Activated CD4-positive, alpha-beta memory T cell treated with anti-CD3 and anti-CD28 coated beads for 36 hours (primary cell): ENCODE data around the gene B3GNT2. TPM values are rescaled to one million over a fixed set of nuclear protein-coding genes. Genes with fewer than 3 reads are reported as not detected.
A peak's percentile ranks its signal among the peaks of the same experiment; 100 is the strongest.
"Not testable (repeated sequence)": the region's sequence is repeated elsewhere in the genome, so short reads cannot be mapped to it uniquely, and the experiment has no call there.

Experiments
- CTCF ChIA-PET: fragments of 350-600 bp; sonication (Branson Sonifier 250); formaldehyde crosslinking; loops from one replicate; lab custom pipeline; 2021; ENCODE audit warnings: antibody characterized with exemption, inconsistent platforms; lab: Charles Lee
- POLR2A ChIA-PET: fragments of 350-600 bp; sonication (Branson Sonifier 250); formaldehyde crosslinking; loops from one replicate; lab custom pipeline; 2021; ENCODE audit warnings: antibody characterized with exemption; lab: Charles Lee
- DNase-seq: peaks from one replicate; pipeline ENCODE4 v3.0.0-alpha.2; 2020
- H3K27ac Mint-ChIP-seq: one replicate; pipeline ENCODE4 v1.8.0; 2021; ENCODE audit warnings: mixed read lengths
- H3K27me3 Mint-ChIP-seq: one replicate; pipeline ENCODE4 v1.8.0; 2021; ENCODE audit warnings: mixed read lengths
- H3K36me3 Mint-ChIP-seq: one replicate; pipeline ENCODE4 v1.8.0; 2021; ENCODE audit warnings: mixed read lengths
- H3K4me1 Mint-ChIP-seq: one replicate; pipeline ENCODE4 v1.8.0; 2021; ENCODE audit warnings: low read depth, mixed read lengths
- H3K4me3 Mint-ChIP-seq: one replicate; pipeline ENCODE4 v1.8.0; 2021; ENCODE audit warnings: mild to moderate bottlenecking, mixed read lengths
- H3K9me3 Mint-ChIP-seq: one replicate; pipeline ENCODE4 v1.8.0; 2021; ENCODE audit warnings: mixed read lengths
- intact Hi-C: fragments of 100-400 bp; cut with micrococcal nuclease; formaldehyde crosslinking; loops from one replicate; pipeline ENCODE4 v1.15.1; 2023
- total RNA-seq, 2 experiments: library from RNA; stranded (reverse); gene quantifications; one replicate each; pipeline ENCODE4 v1.2.3, GENCODE V29; 2021

The B3GNT2 gene
- total RNA-seq, 2 experiments from 2014 or later: 26.6 to 26.9 TPM

DNA sequence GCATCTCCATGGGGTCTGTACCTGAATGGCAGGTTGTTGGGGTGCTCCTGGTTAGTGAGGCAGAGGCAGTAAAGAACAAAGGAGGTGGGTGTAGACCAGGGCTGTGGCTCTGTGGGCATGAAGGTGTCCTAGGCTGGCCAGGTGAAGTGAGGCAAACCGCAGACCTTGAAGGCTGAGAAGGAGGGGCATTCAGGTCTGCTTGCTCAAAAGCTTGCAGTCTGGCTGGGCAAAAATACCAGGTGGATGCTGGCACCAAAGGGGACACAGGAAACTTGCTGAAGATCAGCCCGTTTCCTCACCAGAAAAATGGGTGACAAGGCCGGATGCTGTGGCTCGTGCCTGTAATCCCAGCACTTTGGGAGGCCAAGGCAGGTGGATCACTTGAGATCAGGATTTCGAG lies 6.7 kb upstream of the B3GNT2 start:
- no peaks in the 10 kb centered on the region for H3K27me3 Mint-ChIP-seq
- CTCF ChIA-PET: no interaction called here

DNA sequence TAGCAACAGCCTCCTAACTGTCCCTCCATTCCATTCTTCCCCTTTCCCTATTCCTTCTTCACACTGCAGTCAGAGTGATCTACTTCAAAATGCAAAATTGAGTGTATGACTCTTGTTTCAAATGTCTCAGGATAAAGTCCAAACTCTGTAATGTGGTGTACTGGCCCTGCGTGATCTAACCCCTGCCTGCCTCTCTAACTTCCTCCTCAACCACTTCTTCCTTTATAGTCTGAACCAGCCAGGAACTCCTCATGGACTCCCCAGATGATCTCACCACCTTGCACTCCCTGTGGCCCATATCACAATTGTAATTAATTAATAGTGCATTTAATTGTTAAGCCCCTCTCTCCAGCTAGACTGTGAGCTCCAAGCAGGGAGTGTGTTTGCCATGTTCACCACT lies 3.1 kb upstream of the B3GNT2 start:
- H3K27ac Mint-ChIP-seq: no peak overlapping the region
- H3K9me3 Mint-ChIP-seq: no peaks in the 10 kb centered on the region
- intact Hi-C loops: loop anchor here (10.0 kb wide), 1 partner anchor 1178 kb away; the partner anchor contains the start of genes PEX13 and PUS10
- no peak for DNase-seq
- H3K4me1 Mint-ChIP-seq: no peaks in the 10 kb centered on the region
- no peaks in the 10 kb centered on the region for H3K27me3 Mint-ChIP-seq
- no peak overlapping the region for H3K4me3 Mint-ChIP-seq
- POLR2A ChIA-PET: no interaction called here
- CTCF ChIA-PET: no interaction called here
- H3K36me3 Mint-ChIP-seq: peaks cover 2% of the 10 kb centered on the region

More for the DNA sequence above, 6.7 kb upstream of the B3GNT2 start:
- Mint-ChIP-seq H3K4me1 (no peaks in the 10 kb centered on the region), H3K27ac (no peak overlapping the region), H3K9me3 (no peaks in the 10 kb centered on the region), H3K4me3 (no peak overlapping the region), H3K36me3 (no peaks in the 10 kb centered on the region)
- POLR2A ChIA-PET: no interaction called here
- intact Hi-C loops: no loop called here
- no peak for DNase-seq

DNA sequence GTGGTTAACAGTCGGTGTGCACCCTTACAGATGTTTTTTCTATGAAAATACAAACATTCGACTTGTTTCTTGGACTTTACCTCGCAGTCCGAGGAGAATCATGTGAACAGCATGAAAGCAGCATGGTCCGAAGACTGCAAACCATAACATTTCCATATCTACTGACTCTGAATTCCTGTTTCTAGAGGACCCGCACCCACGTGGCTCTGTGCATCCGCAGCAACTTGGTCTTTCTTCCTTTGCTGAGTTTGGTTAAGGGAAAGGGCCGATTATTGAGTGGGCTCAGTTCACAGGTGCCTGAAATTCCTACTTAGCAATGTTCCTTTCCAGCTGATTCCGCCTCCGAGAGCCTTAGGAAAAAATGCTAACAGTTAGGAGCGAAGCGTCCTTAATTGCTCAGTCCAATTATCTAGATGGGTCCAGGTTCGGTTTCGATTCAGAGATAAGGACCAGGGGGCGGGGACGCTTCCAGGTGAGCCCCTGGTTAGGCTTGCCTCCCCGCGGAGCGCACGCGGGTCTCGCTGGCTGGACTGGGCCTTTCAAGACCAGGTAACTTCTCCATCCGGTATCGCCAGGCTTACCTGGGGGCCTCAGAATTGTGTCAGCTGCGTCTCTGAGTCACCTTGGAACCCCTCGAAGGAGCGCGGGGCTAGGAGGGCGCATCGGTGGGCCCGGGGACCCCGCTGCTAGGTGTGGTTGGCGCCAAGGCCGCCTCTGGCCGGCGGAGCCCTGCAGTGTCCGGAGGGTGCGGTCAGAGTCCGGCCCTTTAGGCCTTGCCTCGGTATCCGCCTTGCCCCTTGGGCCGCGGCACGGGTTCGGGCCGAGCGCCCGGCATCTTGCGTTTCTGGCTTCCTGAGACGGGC lies 1.1 kb upstream of the B3GNT2 start:
- DNase-seq: no peak
- peaks cover 20% of the 10 kb centered on the region for H3K4me1 Mint-ChIP-seq
- peak overlapping the region; percentile 71 for H3K4me3 Mint-ChIP-seq
- ChIA-PET CTCF (no interaction called here), POLR2A (interaction anchor here (1.1 to 1.4 kb wide), 2 partner anchors 111 to 115 kb away, joined by 6 read pairs; no protein-coding TSS in a partner anchor)
- no peaks in the 10 kb centered on the region for H3K27me3 Mint-ChIP-seq
- intact Hi-C loops: loop anchor here (5.0 to 10.0 kb wide), 5 partner anchors 157 to 1648 kb away; partner anchors contain the start of genes COMMD1, PEX13, PUS10 and UGP2
- peak overlapping the region; percentile 61 for H3K27ac Mint-ChIP-seq
- H3K36me3 Mint-ChIP-seq: peaks cover 6% of the 10 kb centered on the region
- no peaks in the 10 kb centered on the region for H3K9me3 Mint-ChIP-seq

DNA sequence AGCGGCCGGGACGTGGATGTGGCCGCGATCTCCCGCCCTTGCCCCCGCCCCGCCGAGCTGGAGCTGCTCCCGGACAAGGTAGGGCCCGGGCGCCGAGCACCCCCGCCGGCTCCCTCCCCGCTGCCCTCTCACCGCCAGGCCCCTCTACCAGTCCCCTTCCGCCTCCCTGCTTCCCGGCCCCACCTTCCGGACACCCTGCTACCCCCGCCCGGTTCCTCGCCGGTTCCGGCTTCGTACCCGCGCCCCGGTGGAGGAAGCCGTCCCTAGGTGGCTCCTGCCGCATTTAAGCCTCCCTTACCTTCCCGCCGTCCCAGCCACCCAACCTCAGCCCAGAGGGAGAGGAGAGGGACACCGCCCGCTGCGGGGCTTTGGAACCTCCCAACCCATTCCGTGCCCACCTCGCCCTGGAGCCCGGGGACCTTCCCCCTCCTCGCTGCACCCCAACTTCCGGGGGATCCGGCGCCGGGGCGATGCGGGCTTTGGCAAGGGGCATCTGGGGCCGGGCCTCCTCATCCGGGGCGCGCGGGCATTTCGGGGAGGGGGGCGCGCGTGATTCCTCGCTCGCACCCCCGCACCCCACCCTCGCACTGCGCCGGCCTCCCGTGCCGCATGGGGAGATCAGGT lies 475 bp downstream of the B3GNT2 start:
- ChIA-PET POLR2A (interaction anchor here (1.1 to 1.4 kb wide), 3 partner anchors 20 to 113 kb away, joined by 4 to 6 read pairs (median 6); no protein-coding TSS in a partner anchor), CTCF (interaction anchor here (1.1 kb wide), 1 partner anchor 21 kb away, joined by 3 read pairs; no protein-coding TSS in a partner anchor)
- intact Hi-C loops: loop anchor here (1.0 to 10.0 kb wide), 7 partner anchors 159 to 1646 kb away; partner anchors contain the start of genes COMMD1, FAM161A, MDH1 and PEX13
- peak; percentile 68 for DNase-seq
- Mint-ChIP-seq H3K4me3 (peak overlapping the region; percentile 88), H3K4me1 (peaks cover 36% of the 10 kb centered on the region), H3K27me3 (no peaks in the 10 kb centered on the region), H3K36me3 (peaks cover 7% of the 10 kb centered on the region), H3K27ac (peak overlapping the region; percentile 96), H3K9me3 (no peaks in the 10 kb centered on the region)

DNA sequence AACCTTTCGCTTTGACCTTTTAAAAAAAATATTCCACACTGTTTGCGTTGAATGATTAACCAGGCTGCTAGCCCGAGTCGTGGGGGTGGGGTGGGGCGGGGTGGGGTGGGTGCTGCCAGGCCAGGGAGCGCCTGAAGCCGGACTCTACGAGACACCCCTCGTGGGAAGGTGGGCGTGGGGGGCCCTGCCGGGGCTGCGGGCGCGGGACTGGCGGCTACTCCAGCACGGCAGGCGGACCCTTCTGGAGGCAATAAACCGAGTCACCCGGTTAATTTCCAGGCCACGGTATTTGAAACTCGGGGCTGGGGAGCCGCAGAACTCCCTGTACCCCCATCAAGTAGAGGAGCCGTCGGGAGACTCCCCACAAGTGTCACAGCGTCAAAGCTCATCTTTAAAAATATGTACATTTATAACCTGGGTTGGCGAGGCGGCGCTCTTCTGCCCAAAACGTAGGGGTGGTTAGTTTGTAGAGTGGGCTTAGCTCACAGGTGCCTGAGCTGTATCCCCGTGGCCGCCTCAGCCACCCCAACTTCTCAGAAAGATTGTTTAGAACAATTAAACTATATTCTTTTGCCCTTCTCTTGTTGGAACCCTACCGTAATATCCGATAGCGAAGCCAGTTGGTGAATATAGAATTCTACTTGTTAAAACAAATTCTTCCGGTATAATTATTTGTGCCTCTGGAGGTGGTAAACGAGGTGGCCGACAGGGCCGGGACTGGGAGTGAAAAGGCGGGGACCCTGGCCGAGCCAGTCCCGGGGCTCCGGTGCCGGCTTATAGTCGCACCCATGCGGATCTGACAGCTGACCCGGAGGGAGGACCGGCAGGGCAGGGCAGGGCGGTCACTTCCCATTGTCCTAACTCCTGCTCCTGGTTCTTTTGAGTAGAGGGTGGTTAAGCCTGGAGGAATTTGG lies 1.4 kb downstream of the B3GNT2 start:
- H3K9me3 Mint-ChIP-seq: no peaks in the 10 kb centered on the region
- peaks cover 7% of the 10 kb centered on the region for H3K36me3 Mint-ChIP-seq
- H3K4me3 Mint-ChIP-seq: peak overlapping the region; percentile 88
- DNase-seq: peak; percentile 54
- intact Hi-C loops: loop anchor here (2.0 to 10.0 kb wide), 6 partner anchors 160 to 1645 kb away; partner anchors contain the start of genes COMMD1, MDH1, PEX13 and PUS10
- peak overlapping the region; percentile 96 for H3K27ac Mint-ChIP-seq
- POLR2A ChIA-PET: interaction anchor here (1.3 to 2.3 kb wide), 3 partner anchors 19 to 109 kb away, joined by 3 to 9 read pairs (median 4); no protein-coding TSS in a partner anchor
- CTCF ChIA-PET: interaction anchor here (0.8 to 1.1 kb wide), 2 partner anchors 20 to 1643 kb away, joined by 3 read pairs; no protein-coding TSS in a partner anchor
- H3K4me1 Mint-ChIP-seq: peaks cover 44% of the 10 kb centered on the region
- H3K27me3 Mint-ChIP-seq: no peaks in the 10 kb centered on the region

DNA sequence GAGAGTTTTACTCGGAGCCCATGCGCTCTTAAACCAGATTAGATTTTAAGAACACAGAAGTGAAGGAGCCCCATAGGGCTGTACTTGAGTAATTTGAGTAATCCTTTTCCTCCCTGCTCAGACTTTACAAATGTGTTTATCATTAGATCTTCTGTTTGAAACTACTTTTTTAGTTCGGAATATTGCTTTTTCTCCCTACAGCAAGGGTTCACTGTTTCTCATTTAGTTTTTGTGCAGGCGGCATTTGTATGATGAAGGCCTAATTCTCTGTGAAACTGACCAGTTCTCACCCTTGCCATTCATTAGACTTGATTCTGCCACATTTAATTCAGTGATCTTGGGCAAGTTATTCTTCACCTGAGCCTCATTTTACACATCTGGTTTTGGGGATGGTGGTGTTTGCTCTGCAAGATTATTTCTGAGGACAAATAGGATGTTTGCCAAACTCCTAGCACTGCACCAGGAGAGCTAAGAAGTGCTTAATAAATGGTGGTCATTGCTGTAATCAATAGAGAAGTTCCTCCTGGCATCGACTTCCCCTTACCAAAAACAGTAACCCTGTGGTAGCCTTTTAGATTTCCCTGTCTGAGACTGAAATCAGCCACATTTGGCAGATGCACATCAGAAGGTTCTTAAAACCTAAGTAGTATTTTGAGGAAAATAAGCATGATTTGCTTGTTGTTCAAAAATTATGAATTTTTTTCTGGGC lies 2.2 kb downstream of the B3GNT2 start:
- H3K4me3 Mint-ChIP-seq: peak overlapping the region; percentile 88
- H3K4me1 Mint-ChIP-seq: peaks cover 52% of the 10 kb centered on the region
- ChIA-PET POLR2A (interaction anchor here (0.6 to 2.3 kb wide), 4 partner anchors 18 to 295 kb away, joined by 3 to 9 read pairs (median 4); no protein-coding TSS in a partner anchor), CTCF (interaction anchor here (1.1 kb wide), 2 partner anchors 19 to 213 kb away, joined by 3 to 4 read pairs; no protein-coding TSS in a partner anchor)
- H3K27ac Mint-ChIP-seq: peak overlapping the region; percentile 96
- no peak for DNase-seq
- no peaks in the 10 kb centered on the region for H3K9me3 Mint-ChIP-seq
- H3K27me3 Mint-ChIP-seq: no peaks in the 10 kb centered on the region
- intact Hi-C loops: loop anchor here (2.0 to 10.0 kb wide), 8 partner anchors 161 to 1644 kb away; partner anchors contain the start of genes COMMD1, EHBP1, MDH1 and PEX13
- peaks cover 7% of the 10 kb centered on the region for H3K36me3 Mint-ChIP-seq

DNA sequence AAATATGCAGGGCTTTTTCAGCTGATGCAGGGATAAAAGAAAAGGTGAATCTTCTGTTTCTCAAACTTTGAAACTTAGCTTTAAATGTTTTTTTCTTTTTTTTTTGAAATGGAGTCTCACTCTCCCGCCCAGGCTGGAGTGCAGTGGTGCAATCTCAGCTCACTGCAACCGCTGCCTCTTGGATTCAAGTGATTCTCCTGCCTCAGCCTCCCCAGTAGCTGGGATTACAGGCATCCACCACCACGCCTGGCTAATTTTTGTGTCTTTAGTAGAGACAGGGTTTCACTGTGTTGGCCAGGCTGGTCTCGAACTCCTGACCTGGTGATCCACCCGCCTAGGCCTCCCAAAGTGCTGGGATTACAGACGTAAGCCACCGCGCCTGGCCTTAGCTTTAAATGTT lies 2.9 kb downstream of the B3GNT2 start:
- Mint-ChIP-seq H3K4me1 (peaks cover 60% of the 10 kb centered on the region), H3K4me3 (peak overlapping the region; percentile 88), H3K27ac (peak overlapping the region; percentile 96)
- H3K9me3 Mint-ChIP-seq, H3K27me3 Mint-ChIP-seq, H3K36me3 Mint-ChIP-seq, DNase-seq: not testable (repeated sequence)
- intact Hi-C loops: loop anchor here (1.0 to 10.0 kb wide), 9 partner anchors 106 to 1643 kb away; partner anchors contain the start of genes CCT4, COMMD1, EHBP1 and PEX13
- CTCF ChIA-PET: interaction anchor here (1.1 kb wide), 1 partner anchor 212 kb away, joined by 4 read pairs; no protein-coding TSS in a partner anchor
- POLR2A ChIA-PET: interaction anchor here (0.6 to 2.3 kb wide), 2 partner anchors 107 to 296 kb away, joined by 3 to 9 read pairs; no protein-coding TSS in a partner anchor

DNA sequence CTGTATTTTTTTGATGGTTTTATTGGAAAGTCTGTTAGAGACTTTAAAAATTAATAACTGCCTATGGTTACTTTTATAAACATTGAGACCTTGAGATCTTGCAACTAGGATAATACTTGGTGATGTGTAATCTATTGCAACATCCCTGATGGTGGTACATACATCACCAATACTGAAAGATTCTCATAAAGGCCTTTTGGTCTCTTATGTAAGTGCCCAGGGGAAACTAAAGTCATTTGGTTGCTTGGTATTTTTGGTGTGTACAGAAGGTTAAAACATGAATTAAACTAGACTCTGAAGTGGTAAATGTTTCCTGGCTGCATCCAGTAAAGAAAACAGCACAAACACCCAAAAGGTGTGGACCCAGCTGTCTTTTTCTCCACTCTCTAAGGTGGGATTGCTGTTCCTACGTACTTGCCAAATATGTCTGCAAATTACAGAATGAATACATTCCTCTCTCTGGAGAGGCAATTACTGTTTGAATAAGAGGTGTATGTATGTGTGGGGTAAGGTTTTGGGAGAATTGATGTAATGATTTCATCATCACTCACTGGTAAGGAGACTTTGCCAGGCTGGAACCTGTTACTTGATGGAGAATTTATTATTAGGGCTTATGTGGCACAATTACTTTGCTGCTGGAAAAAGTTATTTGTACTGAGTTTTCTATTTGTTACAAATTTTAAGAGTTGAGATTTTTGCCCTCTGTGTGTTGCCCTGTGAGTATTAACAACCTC lies 3.6 kb downstream of the B3GNT2 start:
- peaks cover 62% of the 10 kb centered on the region for H3K4me1 Mint-ChIP-seq
- no peak for DNase-seq
- ChIA-PET POLR2A (interaction anchor here (1.9 kb wide), 1 partner anchor 110 kb away, joined by 8 read pairs; no protein-coding TSS in a partner anchor), CTCF (interaction anchor here (0.6 to 1.1 kb wide), 3 partner anchors 156 to 504 kb away, joined by 3 to 4 read pairs (median 4); no protein-coding TSS in a partner anchor)
- H3K27ac Mint-ChIP-seq: peak overlapping the region; percentile 96
- H3K36me3 Mint-ChIP-seq: peaks cover 7% of the 10 kb centered on the region
- intact Hi-C loops: loop anchor here (1.0 to 10.0 kb wide), 11 partner anchors 106 to 1643 kb away; partner anchors contain the start of genes CCT4, COMMD1, EHBP1 and PEX13
- no peaks in the 10 kb centered on the region for H3K9me3 Mint-ChIP-seq
- H3K4me3 Mint-ChIP-seq: peak overlapping the region; percentile 88
- H3K27me3 Mint-ChIP-seq: no peaks in the 10 kb centered on the region

DNA sequence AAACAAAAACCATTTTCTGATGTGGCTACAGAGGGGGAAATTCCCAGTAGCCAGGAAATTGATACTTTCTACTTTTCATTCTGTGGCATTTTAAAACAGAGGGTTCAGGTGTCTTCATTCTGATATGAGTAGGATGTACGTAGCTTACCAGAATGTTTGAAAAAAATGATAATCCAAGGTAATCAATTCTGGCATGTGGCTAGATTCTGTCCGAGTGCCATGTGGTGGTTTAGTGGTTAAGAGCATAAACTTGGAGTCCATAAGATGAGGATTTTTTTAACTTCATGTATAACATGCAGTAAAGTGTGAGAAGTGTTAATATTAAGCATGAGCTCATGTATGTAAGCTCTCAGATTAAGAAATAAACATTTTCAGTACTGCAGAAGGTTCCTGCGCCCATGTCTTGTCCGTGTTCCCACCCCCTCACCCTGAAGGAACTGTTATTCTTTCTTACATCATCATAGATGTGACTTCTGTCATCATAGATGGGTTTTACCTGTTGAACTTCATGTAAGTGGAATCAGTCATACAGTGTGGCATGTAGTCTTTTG lies 4.5 kb downstream of the B3GNT2 start:
- ChIA-PET CTCF (interaction anchor here (0.9 kb wide), 1 partner anchor 155 kb away, joined by 3 read pairs; no protein-coding TSS in a partner anchor), POLR2A (interaction anchor here (1.1 to 1.9 kb wide), 3 partner anchors 88 to 145 kb away, joined by 3 to 8 read pairs (median 4); no protein-coding TSS in a partner anchor)
- Mint-ChIP-seq H3K4me1 (peaks cover 70% of the 10 kb centered on the region), H3K27ac (peak overlapping the region; percentile 96), H3K9me3 (no peaks in the 10 kb centered on the region), H3K36me3 (peaks cover 7% of the 10 kb centered on the region), H3K4me3 (peak overlapping the region; percentile 88), H3K27me3 (no peaks in the 10 kb centered on the region)
- peak; percentile 46 for DNase-seq
- intact Hi-C loops: loop anchor here (1.0 to 2.0 kb wide), 2 partner anchors 436 to 662 kb away; partner anchors contain the start of gene XPO1
